Measurements from ENCODE around the gene PLA2G3.
"Not testable (repeated sequence)": the region's sequence is repeated elsewhere in the genome, so short reads cannot be mapped to it uniquely, and the experiment has no call there.

Gene PLA2G3

DNA sequence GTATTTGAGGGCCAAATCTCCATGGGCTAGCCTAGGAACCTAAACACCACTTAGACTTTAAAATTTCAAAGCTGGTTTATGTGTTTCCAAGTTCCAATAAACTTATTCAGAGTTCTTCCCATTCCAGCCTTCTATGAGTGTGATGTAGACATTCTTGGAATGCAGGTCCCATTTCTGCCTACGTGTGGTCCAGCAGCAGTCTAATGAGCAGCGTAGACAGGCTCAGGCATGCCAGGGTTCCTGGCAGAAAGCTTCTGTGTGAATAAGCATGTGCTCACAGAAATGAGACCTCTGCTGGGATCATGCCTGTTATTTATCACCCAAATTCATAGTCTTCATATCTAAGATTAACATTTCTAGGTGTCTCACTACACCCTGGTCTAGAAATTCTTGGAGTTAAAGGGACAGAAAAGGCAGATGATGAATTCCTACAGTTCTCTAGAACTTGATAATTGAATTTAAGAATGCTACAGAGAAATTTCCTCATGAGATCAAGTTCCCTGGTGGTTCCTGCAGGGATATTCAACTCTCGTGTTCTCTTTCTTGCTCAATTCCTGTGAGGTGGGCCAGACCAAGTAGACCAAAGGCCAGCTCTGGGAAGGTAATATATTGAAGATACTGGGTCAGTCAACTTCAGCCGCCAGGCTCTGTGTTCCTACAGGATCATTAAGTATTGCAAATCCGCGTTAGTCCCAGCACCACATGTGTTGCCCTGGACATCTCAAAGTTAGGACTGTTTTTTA is 37.3 kb upstream of the PLA2G3 start:
- TF ChIP-seq, protein P1, sequence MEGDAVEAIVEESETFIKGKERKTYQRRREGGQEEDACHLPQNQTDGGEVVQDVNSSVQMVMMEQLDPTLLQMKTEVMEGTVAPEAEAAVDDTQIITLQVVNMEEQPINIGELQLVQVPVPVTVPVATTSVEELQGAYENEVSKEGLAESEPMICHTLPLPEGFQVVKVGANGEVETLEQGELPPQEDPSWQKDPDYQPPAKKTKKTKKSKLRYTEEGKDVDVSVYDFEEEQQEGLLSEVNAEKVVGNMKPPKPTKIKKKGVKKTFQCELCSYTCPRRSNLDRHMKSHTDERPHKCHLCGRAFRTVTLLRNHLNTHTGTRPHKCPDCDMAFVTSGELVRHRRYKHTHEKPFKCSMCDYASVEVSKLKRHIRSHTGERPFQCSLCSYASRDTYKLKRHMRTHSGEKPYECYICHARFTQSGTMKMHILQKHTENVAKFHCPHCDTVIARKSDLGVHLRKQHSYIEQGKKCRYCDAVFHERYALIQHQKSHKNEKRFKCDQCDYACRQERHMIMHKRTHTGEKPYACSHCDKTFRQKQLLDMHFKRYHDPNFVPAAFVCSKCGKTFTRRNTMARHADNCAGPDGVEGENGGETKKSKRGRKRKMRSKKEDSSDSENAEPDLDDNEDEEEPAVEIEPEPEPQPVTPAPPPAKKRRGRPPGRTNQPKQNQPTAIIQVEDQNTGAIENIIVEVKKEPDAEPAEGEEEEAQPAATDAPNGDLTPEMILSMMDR (IDR thresholded peaks at IDR 0.05; ENCODE audit: low read depth, low read length, missing control alignments) = no peak
- DNase-seq (ENCODE audit: low read depth) = peak; percentile 72
- in situ Hi-C loops (cut with HindIII; ENCODE audit: low sequenced_read_pairs) = loop anchor here (5.0 kb wide), 1 partner anchor 35 kb away; the partner anchor contains the start of gene LIMK2

DNA sequence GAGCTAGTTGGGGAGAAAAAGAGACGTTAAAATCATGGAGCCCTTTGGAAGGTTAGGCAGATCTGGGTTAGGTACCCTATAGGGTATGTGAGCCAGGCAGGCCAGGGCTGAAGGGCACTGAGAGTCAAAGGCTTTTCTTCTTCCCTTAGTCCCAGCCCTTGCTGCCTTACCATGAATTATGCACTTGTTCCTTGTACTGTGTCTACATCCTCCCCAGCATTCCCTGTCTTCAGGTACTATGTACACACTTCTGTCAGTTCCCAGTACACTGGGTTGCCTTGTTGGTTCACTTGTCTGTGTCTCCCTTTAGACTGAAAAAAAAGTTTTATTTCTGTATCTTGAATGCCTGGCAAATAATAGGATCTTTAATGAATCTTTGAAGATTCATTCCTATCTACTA is 36.6 kb upstream of the PLA2G3 start:
- in situ Hi-C loops (cut with HindIII; ENCODE audit: low sequenced_read_pairs) = loop anchor here (5.0 kb wide), 1 partner anchor 35 kb away; the partner anchor contains the start of gene LIMK2
- TF ChIP-seq, protein P1 (IDR thresholded peaks at IDR 0.05; ENCODE audit: low read depth, low read length, missing control alignments) = no peak
- no peak for DNase-seq (ENCODE audit: low read depth)

More for the DNA sequence above, 37.3 kb upstream of the PLA2G3 start:
- H3K4me3 ChIP-seq (ENCODE audit: low read depth, low read length) = no peak overlapping the region

DNA sequence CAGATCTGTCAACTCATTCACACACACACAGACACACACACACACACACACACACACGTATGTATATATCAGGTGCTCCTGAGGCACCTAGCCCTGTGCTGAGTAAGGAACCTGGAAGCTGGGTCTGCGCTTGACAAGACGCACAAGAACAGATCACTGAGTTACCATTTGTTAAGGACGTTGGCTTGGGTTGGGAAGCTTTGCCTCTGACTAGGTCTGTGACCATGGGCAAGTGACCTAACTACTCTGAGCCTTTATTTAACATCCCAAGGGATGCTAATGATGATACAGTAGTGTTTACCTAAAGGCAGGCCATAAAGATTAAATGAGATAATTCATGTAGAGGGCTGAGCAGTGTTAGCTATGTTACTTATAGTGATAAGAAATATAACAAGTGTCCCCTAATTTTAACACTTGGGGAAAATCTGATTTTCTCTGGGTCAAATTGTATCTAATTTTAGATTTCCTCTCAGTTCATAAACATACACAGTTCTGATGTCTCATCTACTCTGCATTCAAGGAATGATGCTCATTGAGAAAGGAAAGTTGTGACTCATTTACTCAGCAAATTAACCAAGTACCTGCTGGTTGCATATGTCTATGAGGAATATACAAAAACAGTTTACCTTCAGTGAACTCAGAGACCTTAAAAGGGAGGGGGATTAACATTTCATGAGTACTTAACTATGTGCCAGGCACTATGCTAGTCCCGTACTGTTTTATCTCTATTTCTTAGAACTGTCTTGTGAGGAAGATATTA is 33.3 kb upstream of the PLA2G3 start:
- H3K4me3 ChIP-seq (ENCODE audit: low read depth, low read length) = no peak overlapping the region
- TF ChIP-seq, protein P1 (IDR thresholded peaks at IDR 0.05; ENCODE audit: low read depth, low read length, missing control alignments) = no peak
- in situ Hi-C loops (cut with HindIII; ENCODE audit: low sequenced_read_pairs) = loop anchor here (5.0 kb wide), 1 partner anchor 56 kb away; no protein-coding TSS in a partner anchor
- peak; percentile 60 for DNase-seq (ENCODE audit: low read depth)

More for the DNA sequence above, 36.6 kb upstream of the PLA2G3 start:
- H3K4me3 ChIP-seq (ENCODE audit: low read depth, low read length) = no peak overlapping the region

DNA sequence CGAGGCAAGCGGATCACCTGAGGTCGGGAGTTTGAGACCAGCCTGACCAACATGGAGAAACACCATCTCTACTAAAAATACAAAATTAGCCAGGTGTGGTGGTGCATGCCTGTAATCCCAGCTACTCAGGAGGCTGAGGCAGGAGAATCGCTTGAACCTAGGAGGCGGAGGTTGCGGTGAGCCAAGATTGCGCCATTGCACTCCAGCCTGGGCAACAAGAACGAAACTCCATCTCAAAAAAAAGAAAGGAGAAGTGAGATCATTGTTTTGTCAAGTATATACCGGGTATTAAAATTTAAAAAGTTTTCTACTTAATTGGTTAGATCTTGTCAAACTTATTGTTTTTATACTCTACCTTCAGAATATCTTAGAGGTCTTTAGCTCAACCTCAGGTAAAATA is 31.4 kb upstream of the PLA2G3 start:
- in situ Hi-C loops (cut with HindIII; ENCODE audit: low sequenced_read_pairs) = loop anchor here (5.0 kb wide), 1 partner anchor 54 kb away; no protein-coding TSS in a partner anchor
- not testable (repeated sequence) for H3K4me3 ChIP-seq (ENCODE audit: low read depth, low read length); DNase-seq (ENCODE audit: low read depth)

DNA sequence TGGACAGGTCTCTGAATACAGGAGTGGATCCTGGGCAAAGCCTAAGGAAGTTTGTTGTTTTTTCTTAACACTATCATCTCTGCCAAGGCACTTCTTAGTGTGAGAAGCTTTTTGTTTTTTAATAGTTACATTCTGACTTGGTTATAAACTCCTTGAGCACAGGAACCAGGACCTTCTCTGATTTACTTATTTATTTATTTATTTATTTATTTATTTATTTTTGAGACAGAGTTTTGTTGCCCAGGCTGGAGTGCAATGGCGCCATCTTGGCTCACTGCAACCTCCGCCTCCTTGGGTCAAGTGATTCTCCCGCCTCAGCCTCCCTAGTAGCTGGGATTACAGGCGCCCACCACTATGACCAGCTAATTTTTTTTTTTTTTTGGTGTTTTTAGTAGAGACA is 30.7 kb upstream of the PLA2G3 start:
- DNase-seq (ENCODE audit: low read depth) = no peak
- TF ChIP-seq, protein P1 (IDR thresholded peaks at IDR 0.05; ENCODE audit: low read depth, low read length, missing control alignments) = no peak
- in situ Hi-C loops (cut with HindIII; ENCODE audit: low sequenced_read_pairs) = loop anchor here (5.0 kb wide), 1 partner anchor 54 kb away; no protein-coding TSS in a partner anchor
- no peak overlapping the region for H3K4me3 ChIP-seq (ENCODE audit: low read depth, low read length)

DNA sequence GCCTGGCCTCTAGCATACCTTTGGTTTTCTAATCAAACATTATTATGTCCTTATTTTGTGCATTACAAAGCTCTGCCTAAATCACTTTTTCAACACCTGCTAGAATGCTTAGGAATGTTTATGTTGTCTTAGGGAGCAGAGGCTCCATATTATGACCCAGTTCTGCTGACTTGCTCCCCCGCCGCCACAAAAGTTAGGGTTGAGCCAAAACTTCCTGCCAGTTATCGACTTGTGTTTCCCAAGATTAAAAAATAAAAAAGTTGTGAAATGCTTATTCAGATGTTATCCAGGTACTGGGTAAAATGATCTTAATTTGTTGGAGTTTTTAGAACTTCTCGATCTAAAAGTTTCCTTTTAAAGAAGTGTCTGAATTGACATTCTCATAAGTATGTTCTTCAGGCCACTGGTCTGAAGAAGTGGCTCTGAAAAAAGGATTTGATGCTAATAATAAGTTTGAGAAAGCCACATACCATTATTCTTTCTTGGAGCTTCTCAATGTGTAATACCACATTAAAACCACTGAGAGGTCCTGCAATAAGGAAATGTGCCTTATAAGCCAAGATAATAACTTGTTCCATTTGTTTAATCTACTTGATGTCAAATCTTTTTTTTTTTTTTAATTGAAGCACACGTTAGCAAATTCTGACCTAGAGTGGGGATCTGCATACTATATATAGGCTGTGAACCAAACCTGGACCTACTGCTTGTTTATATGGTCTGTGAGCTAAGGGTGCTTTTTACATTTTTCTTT is 21.9 kb upstream of the PLA2G3 start:
- TF ChIP-seq, protein P1 (IDR thresholded peaks at IDR 0.05; ENCODE audit: low read depth, low read length, missing control alignments) = no peak
- H3K4me3 ChIP-seq (ENCODE audit: low read depth, low read length) = no peak overlapping the region
- no peak for DNase-seq (ENCODE audit: low read depth)
- in situ Hi-C loops (cut with HindIII; ENCODE audit: low sequenced_read_pairs) = no loop called here
